Activated effector memory CD4-positive, alpha-beta T cell treated with Interleukin-2 at 50 U/mL for 16 hours (primary cell): ENCODE measurements around the gene MEGF6.

Experiments
- DNase-seq: peaks from one replicate; pipeline ENCODE4 v3.0.0-alpha.2; 2020

MEGF6 gene

GRCh38 chr1:3479511-3480368 is 131.6 kb downstream of the MEGF6 start:
- DNase-seq: no peak

DNA sequence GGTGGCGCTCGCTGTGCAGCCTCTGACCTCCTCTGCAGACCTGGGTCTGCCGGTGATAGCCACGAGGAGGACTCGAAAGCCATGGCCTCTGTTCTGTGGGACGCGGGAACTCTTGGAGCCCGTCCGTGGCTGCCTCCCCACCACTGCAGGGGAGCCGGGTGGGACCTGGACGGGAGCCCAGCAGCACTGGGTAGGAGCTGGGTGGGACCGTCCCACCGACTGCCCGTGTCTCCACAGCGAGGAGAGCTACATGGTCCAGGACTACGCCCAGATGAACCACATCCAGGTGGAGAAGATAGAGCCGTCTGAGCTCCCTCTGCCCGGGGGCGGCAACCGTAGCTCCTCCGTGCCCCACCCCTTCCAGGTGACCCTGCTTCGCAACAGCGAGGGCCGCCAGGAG is 133.1 kb downstream of the MEGF6 start:
- DNase-seq: no peak

DNA sequence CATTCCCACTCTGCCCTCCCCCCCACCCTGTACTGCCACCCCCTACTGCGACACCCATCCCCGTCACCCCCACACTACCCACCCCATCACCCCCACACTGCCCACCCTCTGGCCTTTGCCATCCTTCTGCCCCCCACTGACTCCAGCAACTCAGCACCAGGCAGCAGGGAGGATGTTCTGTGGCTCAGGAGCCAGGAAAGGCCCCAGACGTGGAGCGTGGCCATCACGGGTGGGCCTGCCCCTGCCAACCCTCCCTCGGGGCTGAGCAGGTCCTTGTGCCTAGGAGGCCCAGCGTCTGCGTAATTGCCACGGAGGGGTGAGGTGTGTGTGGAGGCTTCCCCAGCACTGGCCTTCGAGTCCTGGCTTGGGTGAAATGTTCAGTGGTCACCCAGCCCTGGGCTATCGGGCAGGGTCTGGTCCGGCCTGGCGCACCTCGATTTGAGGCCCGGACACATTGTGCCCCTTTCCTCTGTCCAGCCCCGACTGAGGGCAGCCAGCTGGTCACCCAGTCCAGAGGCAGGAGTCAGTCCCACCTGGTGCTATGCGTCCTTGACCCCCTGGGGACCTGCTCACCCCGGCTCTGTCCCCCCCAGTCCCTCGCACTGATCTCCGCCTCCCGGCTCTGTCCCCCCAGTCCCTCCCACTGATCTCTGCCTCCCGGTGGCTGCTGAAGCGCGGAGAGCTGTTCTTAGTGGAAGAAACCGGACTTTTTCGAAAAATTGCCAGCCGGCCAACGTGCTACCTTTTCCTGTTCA is 133.9 kb downstream of the MEGF6 start:
- DNase-seq: no peak

DNA sequence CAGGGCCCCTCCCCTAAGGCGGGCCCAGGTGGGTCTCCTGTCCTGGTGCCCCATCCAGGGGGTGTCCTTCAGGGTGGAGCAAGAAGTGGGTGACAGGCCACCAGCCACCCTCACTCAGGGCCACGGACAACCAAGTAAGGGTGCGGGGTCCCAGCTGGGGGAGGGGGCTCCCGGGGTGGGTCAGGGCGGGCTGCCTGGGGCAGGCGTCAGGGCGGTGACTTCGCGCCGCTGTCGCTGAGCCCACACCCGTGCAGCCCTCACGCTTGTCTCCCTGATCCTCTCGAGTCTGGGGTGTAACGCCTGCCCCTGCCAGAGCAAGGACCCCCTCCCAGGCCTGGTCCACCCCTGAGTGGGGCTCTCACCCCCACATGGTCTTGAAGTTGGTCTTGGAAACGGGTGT is 134.6 kb downstream of the MEGF6 start:
- no peak for DNase-seq

- DNase-seq: no peak
These were observed 135.3 kb downstream of the MEGF6 start for GRCh38 chr1:3475839-3476573.

DNA sequence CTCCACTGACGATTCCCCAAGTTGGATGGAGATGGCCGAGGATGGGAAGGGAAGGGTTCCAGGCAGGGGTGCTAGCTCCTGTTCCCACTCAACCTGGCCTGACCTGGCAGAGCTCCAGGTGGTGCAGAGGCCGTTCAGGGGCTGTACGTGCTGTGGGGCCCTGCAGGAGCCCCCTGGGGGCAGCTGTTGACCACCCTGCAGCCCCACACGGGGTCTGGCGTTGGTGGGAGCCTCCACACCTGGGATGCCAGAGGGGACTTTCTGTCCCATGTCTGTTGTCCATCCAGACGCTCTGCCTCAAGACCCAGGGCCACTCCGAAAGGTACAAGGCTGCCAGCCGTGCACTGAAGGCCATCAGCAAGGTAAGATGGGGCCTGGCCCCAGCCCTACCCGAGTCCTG is 136.9 kb downstream of the MEGF6 start:
- DNase-seq: no peak

- no peak for DNase-seq
These were observed 137.3 kb downstream of the MEGF6 start for GRCh38 chr1:3474016-3474415.

DNA sequence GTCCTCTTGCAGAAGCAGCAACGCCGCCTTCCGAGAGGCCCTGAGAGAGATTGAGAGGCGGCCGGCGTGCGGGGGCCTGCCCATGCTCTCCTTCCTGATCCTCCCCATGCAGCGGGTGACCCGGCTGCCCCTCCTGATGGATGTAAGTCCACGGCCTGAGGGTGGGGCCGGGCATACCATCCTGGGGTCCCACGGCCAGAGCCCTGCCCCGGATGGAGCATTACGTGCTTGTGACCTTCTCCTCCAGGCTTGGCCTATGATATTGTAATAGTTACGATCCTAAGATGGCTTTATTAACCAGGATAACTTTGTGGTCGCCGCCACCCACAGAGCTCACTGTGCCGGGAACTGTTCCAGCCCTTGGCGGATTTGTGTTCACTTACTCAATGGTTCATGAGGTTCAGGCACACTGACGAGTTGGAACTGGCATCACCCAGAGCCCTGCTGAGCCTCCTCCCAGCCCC is 137.9 kb downstream of the MEGF6 start:
- DNase-seq: no peak

DNA sequence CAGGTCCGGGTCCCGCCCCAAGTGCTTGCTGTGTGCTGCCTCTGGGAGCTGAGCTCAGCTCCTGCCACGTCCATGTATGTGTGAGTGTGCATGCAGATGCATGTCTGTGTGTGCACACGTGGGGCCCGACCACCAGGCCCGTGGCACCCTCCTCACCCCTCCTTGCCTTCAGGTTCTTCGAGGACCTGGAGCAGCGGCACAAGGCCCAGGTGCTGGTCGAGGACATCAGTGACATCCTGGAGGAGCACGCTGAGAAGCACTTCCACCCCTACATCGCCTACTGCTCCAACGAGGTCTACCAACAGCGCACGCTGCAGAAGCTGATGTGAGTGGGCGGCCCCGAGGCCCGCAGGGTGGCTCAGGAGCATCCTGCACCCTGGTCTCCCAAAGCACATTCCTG is 138.4 kb downstream of the MEGF6 start:
- DNase-seq: no peak

DNA sequence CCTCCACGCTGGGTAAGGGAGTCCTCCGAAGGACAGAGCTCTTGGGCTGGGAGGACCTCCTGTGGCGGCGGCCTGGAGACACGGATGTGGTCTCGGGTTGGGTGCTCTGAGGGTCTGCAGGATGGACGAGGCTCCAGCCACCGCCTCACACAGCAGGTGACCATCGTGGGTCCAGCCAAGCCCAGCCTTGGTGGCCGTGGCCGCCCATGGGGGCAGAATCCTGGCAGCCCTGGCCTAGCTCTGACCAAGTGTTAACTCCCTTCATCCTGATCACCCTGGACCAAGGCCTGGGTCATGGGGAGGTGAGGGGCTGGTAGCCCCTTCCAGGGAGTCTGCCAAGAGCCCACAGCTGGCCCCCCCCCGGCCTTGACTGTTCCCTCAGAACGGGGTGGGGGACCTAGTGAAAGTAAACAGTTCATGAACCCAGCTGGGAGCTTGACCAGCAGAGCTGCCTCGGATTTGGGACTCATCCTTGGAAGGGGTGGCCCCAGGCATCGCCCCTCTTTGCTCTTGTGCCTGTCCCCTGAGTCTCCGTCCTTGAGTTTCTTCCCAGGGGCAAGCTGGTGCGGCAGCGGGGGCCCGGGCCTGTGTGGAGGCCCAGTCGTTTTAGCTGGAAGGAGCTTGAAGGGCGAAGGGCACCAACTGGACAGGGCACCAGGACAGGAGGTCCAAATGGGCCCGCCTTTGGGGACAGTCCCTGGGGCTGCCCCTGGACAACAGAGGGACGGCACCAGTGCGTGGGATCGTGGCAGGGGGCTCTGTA is 139.0 kb downstream of the MEGF6 start:
- no peak for DNase-seq

GRCh38 chr1:3471356-3472087 is 139.8 kb downstream of the MEGF6 start:
- DNase-seq: no peak

DNA sequence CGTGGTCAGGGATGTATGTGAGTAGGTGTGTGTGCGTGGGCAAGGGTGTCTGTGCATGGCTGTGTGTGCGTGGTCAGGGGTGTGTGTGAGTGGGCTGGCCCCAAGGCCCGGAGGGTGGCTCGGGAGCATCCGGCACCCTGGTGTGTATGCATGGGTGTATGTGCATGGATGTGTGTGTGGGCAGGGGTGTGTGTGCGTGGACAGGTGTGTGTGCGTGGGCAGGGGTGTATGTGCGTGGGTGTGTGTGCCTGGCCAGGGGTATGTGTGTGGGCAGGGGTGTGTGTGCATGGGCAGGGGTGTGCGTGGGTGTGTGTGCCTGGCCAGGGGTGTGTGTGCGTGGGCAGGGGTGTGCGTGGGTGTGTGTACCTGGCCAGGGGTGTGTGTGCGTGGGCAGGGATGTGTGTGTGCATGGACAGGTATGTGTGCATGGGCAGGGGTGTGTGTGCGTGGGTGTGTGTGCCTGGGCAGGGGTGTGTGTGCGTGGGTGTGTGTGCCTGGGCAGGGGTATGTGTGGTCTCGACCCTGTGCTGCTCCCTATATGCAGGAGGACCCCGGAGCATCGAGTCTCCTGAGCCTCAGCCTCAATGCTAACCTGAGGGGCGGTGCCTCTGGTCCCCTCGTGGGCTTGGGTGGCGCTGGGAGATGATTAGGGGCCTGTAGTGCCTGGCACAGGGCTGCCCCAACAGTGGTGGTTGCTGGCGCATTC is 140.5 kb downstream of the MEGF6 start:
- DNase-seq: no peak

DNA sequence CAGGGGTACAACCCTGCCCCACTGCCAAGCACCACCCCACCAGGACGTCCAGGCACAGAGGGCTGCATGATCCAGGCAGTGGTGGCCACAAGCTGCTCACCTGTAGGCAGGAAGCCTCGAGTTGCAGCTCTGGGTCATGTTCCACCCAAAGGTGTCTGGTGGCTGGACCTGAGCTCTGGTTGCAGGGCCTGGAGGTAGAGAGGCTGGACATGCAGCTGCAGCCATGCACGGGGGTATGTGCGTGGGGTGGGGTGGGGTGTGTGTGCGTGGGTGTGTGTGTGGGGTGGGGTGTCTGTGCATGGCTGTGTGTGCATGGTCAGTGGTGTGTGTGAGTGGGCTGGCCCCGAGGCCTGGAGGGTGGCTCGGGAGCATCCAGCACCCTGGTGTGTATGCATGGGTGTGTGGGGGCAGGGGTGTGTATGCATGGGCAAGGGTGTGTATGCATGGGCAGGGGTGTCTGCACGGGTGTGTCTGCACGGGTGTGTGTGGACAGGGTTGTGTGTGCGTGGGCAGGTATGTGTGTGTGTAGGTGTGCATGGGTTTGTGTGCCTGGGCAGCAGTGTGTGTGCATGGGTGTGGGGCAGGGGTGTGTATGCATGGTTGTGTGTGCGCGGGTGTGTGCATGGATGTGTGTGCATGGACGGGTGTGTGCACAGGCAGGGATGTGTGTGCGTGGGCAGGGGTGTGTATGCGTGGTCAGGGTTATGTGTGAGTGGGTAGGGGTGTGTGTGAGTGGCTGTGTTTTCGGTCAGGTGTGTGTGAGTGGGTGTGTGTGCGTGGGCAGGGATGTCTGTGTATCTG is 141.3 kb downstream of the MEGF6 start:
- no peak for DNase-seq

DNA sequence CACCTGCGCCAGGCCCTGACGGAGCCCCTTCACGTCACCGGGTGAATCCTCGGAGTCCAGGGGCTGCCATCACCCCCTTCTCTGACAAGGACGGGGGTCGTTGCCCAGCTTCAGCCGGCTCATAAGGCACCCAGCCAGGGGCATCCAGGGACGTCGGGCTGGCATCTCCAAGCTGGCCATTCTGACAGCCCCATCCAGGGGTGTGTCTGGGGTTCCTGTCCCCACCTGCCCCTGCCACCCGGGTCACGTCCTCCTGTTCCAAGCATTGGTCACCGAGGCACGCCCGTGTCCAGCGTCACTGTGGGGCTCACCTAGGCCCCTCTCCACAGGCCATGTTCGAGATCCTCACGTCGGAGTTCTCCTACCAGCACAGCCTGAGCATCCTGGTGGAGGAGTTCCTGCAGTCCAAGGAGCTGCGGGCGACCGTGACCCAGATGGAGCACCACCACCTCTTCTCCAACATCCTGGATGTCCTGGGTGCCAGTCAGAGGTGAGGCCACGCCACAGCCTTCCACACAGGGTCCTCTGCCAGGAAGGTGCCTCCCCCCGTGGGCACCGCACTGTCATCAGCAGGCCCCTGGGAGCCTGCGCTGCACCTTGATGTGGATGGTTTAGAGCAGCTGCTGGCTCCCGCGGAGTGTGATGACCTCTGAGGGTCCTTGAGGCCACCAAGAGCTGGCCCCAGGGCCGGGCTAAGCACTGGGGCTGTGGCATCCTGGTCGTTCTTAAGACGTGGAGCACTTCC is 142.0 kb downstream of the MEGF6 start:
- no peak for DNase-seq

GRCh38 chr1:3468236-3469103 is 142.8 kb downstream of the MEGF6 start:
- DNase-seq: no peak

DNA sequence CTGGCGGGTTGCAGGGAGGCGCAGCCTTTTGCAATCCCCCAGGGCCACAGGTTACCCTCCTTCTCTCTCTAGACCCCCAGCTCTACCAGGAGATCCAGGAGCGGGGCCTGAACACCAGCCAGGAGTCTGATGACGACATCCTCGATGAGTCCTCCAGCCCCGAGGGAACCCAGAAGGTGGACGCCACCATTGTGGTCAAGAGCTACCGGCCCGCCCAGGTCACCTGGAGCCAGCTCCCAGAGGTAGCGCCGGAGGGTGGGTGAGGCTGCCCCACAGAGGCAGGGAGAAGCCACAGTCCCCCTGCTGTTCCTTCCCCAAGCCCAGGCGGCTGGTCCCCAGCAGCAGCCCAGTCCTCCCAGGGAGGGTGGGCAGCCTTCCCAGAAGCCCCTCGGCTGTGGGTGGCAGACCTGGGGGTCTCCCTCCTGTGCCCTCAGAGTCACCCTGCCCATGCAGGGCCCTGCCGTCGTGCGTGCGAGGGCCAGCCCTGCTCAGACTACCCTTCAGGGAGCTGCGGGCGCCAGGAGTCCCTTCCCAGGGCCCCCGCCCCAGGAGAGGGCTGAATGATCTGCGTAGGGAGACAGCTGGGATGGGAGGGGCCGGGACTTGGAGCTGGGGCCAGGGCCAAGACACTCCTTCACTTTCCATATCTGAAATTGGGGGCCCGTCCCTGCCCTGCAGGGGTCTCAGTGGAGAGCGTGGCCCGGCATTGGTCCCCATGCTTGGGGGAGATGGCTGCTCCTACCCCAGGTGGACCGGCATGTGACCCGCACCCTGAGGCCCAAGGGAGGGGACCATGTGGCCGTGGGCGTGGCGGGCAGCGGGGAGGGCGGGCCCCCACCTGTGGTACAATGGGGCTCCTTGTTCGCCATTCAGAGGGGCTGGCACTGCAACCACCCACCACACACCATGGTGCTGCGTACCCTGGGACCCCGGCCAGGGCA is 143.9 kb downstream of the MEGF6 start:
- DNase-seq: no peak

DNA sequence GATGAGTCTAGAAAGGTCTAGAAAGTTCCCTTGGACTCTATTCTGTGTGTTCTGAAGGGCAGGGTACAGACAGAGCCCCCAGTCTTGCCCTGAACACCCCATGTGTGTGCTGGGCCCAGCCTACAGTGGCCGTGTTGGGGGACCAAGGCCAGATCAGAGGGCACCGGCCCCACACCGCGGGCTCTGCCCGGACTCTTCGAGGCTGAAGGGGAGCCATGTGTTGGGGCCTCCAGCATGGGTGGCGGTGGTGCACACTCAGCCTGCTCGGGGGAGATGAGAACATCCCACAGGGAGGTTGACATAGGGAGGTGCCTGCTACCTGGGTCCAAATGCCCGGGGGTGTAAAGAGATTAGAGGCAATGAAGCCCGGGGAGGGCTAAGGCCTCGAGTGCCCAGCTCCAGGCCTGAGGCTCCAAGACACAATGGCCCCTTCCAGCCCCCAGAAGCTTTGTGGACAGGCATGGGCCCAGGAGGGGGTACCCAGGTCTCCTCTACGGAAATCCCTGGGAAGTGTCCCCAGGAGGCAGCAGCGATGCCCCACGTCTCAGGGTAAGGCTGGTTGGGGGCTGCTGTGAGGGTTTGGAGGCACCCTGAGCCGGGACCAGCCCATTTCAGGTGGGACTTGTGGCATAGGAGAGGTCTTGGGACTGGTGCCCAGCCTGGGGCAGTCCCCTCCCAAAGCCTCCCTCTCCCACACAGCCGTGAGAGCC is 144.8 kb downstream of the MEGF6 start:
- no peak for DNase-seq
